Stimulated activated CD4-positive, alpha-beta T cell treated with anti-CD3 and anti-CD28 coated beads, TNF-alpha, amount 100 ng/mL, for 1 hour (primary cell): ENCODE results near the gene XG.

Source experiments
- DNase-seq, 3 donors: peaks; one replicate each; pipeline ENCODE4 v3.0.0-alpha.2; 2020; ENCODE audit warnings: low read depth in 3 of 3, low spot score in 1 of 3

Gene XG

DNA sequence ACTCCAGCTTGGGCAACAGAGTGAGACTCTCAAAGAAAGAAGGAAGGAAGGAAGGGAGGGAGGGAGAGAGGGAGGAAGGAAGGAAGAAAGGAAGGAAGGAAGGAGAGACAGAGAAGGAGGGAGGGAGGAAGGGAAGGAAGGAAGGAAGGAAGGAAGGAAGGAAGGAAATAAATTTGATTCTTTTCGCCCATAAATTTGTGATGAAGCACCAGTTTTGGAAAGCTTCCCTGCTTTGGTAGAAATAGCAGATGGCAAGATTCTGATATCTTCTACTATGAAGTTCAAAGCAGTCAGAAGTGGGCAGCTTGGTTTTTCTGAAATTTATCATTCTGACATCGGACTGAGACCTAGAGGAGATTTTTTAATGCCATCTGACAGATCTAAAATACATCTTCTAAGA, 65.2 kb downstream of the XG start:
- no peak for DNase-seq

DNA sequence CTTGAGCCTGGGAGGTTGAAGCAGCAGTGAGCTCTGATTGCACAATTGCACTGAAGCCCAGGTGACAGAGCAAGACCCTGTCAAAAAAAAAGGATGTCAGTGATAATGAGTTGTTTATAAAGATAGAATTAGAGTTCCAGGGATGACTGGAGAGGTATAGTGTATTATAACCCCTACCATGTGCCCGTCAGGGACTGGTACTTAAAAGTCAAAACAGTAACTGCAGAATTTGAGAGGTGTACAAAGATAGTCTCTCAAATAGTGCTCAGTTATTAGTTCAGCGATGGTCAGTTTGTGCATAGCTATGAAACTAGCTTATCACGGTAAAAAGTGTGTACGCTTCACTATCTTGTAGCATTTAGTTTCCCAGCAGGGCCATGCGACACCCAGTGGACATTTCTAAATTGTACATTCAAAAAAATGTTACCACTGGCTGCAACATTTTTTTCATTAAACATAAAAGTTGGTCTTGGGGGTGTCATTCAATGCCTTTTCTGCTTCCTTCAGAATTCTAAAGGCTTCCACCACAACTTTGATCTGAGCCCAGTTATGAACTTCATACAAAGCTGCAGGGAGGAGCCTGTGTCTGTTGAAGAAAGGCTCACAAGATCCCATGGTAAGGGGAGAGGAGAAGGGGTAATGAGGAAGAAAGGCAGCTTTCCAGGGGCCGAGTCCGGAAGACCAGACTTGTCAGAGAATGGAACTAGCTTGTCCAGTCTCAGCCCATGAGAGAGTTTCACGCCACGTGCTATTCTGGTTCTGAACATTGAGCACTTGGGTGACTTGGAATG, 67.7 kb downstream of the XG start:
- DNase-seq = no peak

DNA sequence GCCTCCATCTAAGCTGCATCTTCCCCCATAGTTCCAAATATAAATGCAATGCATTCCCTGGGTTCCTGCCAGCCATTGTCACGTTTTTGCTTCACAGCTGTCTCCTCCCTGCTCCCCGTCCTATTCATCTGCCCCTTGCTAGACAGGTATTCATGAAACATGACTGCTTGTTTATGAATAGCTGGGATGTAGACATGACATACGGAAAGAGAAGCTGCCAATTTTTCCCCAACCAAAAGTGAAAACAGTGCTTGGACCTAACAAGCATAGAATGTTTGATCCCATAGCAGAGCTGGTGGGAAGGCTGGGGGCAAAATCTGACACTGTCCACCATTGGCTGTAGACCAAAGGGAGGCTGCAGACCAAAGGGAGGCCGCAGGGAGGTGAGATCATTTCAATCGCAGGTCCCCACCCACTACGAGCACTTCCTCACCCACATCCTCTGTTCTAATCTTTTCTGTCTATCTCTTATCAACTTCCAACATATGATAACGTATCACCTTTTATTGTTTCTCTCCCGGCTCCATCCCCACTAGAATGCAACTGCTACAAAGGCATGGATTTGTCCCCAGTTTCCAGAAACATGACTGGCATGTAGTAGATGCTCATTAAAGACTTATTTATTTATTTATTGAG, 68.4 kb downstream of the XG start:
- no peak for DNase-seq

DNA sequence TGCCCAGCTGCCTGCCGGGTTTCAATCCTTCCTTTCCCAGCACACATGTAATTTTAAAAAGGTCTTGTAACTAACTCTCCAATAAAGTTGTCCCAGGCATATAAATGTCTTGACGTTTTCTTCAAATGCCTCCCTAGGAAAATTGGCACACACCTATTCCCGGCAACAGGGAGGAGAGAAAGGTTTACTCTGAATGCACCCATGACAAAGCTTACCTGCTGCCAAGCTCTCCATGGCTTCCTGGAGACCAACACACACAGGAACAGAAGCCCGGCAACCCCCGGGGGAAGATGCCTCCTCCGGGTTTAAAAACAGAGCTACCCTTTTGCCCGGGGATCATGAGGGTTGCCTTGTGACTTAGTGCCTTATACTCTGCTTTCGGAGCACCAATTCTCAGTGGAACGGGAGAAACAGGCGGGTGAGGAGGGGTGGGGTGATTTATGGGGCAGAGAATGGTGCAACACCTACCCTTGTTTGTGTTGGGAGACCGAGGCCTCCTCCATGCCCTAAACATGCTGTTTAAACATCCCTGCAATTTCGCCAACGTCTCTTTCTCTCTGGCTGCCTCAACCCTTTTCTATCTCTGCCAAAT, 72.1 kb downstream of the XG start:
- DNase-seq = no peak

DNA sequence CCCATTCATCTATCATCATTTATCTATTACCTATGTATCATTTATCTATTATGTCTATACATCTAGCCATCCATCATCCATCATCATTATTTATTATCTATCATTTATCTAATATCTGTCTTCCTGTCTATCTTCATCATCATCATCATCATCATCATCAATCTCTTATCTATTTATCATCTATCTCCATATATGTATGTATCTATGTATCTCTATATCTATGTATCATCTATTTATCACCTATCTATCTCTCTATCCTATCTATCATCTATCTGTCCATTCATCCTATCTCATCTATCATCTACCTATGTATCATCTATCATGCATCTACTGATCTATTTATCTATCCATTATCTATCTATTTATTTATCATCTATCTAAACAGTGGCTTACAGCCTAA, 73.0 kb downstream of the XG start:
- no peak for DNase-seq

DNA sequence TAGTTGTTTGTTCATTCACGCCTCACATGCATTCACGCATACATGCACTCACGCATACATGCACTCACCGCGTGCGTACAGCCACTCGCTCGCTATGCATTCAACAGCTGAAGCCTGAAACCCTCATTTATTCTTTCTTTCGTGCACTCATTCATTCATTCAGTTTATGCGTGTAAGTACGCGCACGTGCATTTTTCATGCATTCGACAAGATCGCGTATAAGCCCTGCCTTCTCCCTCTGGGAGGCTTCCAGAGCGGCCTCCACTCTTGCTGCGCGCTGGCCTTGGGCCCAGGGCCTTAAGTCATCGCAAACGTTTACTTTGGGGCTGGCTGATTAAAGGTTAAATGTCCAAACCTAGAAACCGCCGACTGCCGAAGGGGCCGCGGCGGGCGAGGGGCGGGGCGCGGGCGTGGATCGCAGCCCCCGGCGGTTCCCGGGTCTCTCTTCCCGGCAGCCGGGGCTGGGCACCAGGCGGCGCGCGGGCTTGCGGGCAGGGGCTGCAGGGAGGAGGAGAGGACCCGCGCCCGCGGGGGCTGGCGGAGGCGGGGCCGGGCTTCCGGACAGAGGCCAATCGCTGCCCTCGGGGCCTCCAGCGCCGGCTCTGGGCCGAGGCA, 76.6 kb downstream of the XG start, which contains the start of gene GYG2:
GYG2 (plus strand) TSS at position 587 of the 615 bp plus-strand sequence. CDS start 1,259 bp downstream, outside the sequence.
- no peak for DNase-seq

DNA sequence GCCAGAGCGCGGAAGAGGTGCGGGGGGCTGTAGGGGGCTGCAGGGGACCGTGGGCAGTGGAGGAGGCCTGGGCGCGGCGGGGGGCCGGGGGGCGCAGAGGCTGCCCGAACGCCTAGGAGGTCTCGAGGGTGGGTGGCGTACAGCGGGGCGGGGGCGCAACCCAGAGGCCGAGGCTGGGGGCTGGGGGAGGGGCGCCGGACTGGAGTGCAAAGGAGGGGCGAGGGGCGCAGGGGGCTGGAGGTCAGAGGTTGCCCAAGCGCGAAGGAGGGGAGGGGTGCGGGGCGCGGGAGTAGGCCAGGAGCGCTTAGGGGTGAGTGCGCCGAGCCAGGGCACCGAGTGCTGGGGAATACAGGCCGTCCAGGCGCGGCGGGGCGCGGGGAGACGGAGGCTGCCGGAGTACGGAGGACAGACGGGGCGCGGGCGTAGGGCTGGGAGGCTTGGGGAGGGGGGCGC, 77.1 kb downstream of the XG start:
- DNase-seq = no peak

DNA sequence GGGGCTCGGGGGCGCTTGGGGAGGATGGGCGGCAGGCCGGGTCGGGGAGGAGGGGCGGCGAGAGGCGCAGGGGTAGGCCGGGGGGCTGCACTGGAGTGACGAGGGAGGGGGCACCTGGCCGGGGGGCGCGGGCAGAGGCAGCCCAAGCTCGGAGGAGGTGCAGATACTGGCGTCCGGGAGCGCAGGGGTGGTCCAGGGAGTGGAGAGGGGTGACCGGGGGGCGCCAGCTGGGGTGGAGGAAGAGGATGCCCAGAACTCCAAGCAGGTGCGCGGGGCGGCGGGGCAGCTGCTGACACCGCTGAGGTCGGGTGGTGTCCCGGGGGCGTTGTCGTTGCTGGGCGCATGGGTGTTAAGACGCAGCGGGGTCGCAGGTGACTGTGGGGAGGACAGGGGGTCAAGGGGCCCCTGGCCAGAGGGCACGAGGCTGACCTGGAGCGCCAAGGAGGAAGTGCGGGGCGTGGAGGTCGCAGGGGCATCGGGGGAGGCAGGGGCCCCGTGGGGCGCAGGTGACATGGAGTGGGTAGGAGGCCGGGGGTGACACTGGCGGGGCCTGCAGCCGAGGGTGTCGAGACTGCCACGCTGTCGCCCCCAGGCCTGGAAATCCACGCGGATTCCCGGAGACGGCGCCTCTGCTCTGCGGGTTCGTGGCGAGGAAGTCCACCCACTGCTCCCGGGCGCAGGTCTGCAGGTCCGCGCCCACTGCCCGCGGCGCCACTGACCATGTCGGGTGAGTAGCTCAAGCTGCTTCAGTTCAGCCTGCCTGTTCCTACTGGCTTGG, 77.8 kb downstream of the XG start:
- DNase-seq = no peak

DNA sequence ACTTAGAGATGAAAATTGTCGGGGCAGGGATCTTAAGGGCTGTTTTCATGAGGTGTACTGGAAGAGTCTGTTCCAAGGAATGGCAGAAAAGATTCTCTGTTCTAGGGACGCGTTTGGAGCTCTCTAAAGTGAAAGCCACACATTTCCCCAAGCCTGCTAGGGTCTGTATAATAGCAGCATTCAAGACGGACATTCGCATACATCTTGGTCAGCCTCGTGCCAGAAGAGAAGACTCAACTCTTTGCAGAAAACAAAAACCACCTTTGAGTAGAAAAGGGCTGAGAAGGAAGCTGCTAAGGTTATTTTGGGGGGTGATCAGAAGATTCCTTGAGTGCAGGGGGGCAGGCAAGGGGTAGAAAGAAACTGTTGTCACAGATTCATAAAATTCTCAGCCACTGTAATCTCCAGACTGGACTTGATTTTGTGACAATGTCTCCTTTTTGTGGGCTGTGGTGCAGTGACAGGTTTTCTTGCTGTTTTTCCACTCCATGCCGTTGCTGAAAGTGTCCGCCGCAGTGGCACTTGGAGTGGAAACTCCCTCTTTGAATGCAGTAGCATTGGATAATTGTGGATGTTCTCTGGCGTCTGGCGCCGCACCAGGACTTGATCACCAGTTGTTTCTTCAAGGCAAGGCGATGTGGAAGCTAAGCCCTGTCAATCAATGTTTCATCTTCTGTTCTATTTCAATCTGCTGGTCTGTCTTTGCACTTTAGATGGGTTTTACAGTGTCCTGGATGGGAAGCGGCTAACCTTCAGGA, 79.8 kb downstream of the XG start:
- DNase-seq = no peak

DNA sequence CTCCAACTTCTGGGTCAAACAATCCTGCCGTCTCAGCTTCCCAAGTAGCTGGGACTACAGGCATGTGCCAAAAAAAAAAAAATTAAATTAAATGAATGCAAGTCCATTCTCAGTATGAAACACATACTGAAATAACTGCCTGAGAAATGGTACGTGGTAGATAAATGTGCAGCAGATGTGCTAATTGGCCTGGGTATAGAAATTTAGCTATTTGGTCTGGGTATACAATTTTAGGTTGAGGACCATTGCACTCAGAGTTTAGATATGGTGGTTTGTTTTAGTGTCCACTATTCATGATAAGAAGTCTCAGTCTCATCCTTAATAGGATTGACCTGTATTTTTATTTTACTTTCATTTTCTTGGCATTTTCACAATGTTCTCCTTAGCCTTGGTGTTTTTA, 86.1 kb downstream of the XG start:
- no peak for DNase-seq

DNA sequence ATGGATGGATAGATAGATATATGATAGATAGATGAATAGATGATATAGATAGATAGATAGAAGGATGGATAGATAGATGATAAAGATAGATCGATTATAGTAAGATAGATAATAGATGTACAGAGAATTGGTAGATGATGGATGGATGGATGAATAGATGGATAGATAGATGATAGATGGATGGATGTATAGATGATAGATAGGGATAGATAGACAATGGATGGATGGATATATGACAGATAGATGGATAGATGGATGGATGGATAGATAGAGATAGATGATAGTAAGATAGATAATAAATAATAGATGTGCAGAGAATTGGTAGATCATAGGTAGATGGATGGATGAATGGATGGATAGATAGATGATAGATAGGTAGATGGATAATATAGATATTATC, 89.1 kb downstream of the XG start:
- DNase-seq = no peak

DNA sequence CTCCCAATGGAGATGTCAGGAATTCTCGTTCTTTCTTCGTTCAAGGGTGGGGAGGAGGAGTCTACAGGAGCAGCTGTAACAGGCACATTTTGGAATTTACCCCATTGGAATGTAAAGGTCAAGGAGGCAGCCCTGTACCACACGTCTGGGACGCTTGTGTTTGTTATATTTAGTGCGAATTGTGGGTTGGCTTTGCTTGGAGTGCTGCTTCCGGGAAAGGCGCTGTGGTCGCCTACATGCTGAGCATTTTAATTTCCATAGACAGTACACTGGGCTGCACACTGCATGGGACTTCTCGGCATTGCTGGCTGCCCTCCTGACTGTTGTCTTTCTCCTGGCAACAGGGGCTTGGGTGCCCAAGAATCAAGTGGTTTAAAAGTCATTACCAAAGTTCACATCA, 89.7 kb downstream of the XG start:
- DNase-seq = no peak

DNA sequence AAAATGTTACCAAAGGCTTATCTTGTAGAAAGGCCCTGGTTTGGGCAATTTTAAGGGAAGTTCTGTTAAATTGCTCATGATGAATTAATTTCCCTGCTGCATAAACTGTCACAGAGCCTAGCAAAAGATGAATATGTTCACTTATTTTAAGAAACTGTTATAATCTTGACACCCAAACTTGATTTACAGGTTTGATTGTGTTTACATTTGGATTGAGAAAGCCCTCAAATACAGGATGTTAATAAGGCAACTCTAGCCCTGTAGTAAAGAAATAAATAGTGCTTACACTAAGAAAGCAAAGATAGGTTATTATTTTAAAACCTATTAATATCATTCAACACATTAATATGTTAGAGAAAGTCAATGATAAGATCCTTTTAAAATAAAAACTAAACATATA, 95.2 kb downstream of the XG start:
- DNase-seq = no peak

DNA sequence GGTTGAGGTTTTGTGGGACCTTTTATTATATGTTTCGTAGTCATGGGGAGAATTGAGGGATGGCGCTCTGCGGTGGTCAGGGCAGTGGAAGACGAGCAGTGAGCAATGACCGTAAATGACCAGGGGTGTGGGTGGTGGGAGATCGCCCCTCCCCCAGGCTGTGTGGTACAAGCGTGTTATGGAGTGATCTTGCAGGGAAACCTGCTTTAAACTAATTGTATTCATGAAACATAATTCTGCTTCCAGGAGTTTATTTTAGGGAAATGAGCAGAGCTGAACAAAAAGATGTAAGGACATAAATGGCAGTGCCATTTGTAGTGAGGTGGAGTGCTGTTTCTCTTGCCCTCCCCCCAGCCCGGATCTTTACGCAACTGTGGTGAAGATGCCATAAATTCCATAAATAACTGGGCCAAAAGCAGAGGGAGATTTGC, 97.0 kb downstream of the XG start:
- DNase-seq = no peak

DNA sequence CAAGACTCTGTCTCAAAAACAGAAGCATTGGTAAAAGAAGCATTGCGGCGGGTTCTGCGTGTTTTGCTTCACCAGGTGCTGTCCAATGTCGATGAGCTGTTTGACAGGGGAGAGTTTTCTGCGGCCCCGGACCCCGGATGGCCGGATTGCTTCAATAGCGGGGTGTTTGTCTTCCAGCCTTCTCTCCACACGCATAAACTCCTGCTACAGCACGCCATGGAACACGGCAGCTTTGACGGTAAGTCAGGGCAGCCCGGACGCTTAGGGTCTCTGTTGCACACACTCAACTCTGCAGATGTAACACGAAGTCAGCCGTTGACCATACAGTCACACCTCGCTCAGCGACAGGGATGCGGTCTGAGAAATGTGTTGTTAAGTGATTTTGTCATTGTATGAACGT, 103.1 kb downstream of the XG start:
- DNase-seq = no peak

DNA sequence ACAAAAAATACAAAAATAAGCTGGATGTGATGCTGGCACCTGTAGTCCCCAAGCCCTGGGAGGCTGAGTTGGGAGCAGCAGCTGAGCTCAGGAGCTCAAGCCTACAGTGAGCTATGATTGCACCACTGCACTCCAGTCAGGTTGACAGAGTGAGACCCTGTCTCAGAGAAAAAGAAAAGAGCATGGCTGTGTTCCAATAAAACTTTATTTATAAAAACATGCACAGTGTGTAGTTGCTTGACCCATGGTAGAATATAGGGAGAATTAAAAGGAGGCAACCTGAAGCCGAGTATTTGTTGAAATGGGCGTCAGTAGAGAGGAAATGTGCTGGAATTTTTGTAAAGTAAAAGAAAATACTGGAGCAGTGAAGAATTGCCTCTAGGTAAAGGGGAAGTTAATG, 103.9 kb downstream of the XG start:
- DNase-seq = no peak

DNA sequence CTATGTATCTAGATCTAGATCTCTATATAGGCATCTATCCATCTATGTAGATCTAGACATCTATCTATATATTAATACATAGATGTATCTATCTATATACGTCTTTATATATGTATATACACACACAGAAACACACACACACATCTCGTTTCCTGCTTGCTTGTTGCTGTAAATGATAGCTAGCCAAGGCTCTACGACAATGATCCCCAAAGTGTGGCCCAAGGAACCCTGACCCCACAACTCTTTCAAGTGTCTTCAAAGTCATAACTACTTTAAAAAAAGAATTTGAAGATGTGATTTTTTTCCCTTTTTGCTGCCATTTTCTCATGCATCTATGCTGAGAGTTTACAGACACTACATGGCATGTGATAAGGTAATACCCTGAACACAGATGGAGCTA, 105.7 kb downstream of the XG start:
- DNase-seq = no peak

DNA sequence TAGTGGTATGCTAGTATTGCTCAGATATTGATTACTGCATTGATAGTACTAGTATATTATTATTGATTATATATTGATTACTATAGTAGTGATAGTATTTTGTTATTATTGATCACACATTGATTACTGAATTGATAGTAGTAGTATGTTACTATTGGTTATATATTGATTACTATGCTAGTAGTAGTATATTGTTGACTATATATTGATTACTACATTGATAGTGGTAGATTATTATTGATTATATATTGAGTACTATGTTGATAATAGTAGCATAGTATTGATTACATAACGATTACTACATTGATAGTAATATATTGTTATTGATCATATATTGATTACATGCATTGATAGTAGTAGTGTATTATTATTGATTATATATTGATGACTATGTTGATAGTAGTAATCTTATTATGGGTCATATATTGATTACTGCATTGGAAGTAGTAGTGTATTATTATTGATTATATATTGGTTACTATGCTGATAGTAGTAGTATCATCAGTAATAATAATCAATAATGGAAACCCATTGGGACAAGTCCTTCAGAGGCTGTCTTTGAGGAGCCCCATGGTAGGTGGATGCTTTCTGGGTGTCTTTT, 107.5 kb downstream of the XG start:
- DNase-seq = no peak

DNA sequence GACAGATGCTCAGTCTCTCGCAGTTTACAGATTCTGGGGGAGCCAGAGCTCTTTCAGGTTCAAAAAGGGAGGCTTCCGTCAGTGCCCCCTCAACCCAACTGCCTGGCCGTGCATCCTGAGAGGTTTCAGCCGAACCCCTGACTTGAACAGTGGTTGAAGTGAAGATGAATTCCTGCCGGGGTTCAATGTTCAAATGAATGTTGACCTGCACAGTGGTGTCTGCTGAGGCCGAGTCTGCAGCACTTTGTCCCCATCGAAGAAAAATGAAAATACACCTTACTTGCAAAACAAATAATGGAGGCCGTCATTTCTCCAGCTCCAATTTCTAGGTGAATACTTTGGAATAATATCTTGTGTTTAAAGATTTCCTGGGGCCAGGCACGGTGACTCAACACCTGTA, 110.6 kb downstream of the XG start:
- no peak for DNase-seq

DNA sequence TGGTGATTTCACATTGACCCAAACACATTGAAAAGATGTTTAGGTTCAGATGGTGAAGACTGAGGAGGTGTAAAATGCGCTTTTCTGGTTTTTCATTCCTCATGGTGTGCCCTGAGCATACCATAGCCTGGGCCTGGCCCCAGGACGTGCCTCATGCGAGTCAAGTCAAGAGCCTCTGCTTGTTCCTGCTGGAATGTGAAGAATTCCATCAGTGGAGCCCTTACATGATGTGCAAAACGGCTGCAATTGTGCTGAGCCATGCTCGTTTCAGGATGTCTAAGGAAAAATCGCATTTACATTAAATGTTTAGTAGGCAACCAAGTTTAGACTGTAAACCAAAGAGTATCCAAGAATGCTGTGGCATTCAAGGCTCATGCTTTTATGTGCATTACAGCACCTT, 111.8 kb downstream of the XG start:
- no peak for DNase-seq
